DMS79 (cell line): ENCODE results near the gene HS3ST6.
"Not testable (repeated sequence)": the region's sequence is repeated elsewhere in the genome, so short reads cannot be mapped to it uniquely, and the experiment has no call there.

ENCODE experiments used
- DNase-seq: peaks from one replicate; lab custom pipeline; 2025; lab: John Stamatoyannopoulos, UW

The HS3ST6 gene

GRCh38 chr16:1946495-1947368 lies 28.5 kb upstream of the HS3ST6 start:
- DNase-seq = no peak

GRCh38 chr16:1945559-1946391 lies 27.6 kb upstream of the HS3ST6 start:
- DNase-seq = no peak

GRCh38 chr16:1944612-1945199 lies 26.5 kb upstream of the HS3ST6 start:
- no peak for DNase-seq

- peak; percentile 75 for DNase-seq
Measured at GRCh38 chr16:1942810-1943726, 24.9 kb upstream of the HS3ST6 start, which contains the start of gene MSRB1. Gene MSRB1, minus strand, starts transcription at chr16:1943199. Its CDS starts 43 bp downstream, at chr16:1943156.

GRCh38 chr16:1942047-1942809 lies 24.0 kb upstream of the HS3ST6 start:
- no peak for DNase-seq

GRCh38 chr16:1941162-1942046 lies 23.2 kb upstream of the HS3ST6 start:
- no peak for DNase-seq

GRCh38 chr16:1940273-1941161 lies 22.3 kb upstream of the HS3ST6 start:
- DNase-seq = no peak

GRCh38 chr16:1939833-1940232 lies 21.6 kb upstream of the HS3ST6 start:
- DNase-seq = not testable (repeated sequence)

- DNase-seq = no peak
Measured at GRCh38 chr16:1938910-1939309, 20.7 kb upstream of the HS3ST6 start.

GRCh38 chr16:1938316-1938715 lies 20.1 kb upstream of the HS3ST6 start:
- DNase-seq = no peak

GRCh38 chr16:1936945-1937479 lies 18.8 kb upstream of the HS3ST6 start:
- no peak for DNase-seq

GRCh38 chr16:1933097-1933661 lies 15.0 kb upstream of the HS3ST6 start:
- DNase-seq = no peak

GRCh38 chr16:1932050-1933028 lies 14.1 kb upstream of the HS3ST6 start:
- no peak for DNase-seq

GRCh38 chr16:1930338-1930720 lies 12.1 kb upstream of the HS3ST6 start:
- DNase-seq = no peak

- peak; percentile 41 for DNase-seq
Measured at GRCh38 chr16:1929578-1930337, 11.5 kb upstream of the HS3ST6 start.

- DNase-seq = no peak
Measured at GRCh38 chr16:1929105-1929504, 10.9 kb upstream of the HS3ST6 start.
